ENCODE results near the gene IRGQ.

IRGQ gene

DNA sequence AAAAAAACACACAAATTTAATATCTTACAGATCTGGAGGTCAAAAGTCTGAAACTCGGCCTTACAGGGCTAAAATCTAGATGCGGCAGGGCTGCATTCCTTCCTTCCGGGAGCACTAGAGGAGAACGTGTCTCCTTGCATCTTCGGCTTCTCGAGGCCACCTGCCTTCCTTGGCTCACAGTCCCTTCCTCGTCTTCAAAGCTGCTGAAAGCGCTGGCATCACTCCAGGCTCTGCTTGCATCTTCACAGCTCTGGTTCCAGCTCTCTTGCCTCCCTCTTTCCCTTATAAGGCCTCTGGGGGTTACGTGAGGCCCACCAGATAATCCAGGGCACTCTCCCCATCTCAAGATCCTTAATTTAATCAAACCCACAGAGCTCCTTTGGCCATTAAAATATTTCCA is 31.1 kb downstream of the IRGQ start:
- no peak for DNase-seq
- Histone ChIP-seq H2BK12ac (ENCODE audit: low read length in 2 of 2) (no peak overlapping the region), H4K91ac (ENCODE audit: low read length) (no peak overlapping the region), H3K27me3 (ENCODE audit: control insufficient read depth in 1 of 2, insufficient read depth in 1 of 2, low read length in 2 of 2) (no peaks in the 10 kb centered on the region), H3K14ac (ENCODE audit: low read length in 2 of 2) (no peak overlapping the region), H3K4ac (ENCODE audit: low read depth in 1 of 2, low read length in 2 of 2) (no peak overlapping the region), H2BK15ac (ENCODE audit: low read depth, poor library complexity, severe bottlenecking) (no peak overlapping the region), H3K27ac (ENCODE audit: low read length, poor library complexity, severe bottlenecking) (no peak overlapping the region), H3K23ac (ENCODE audit: low read length in 2 of 2) (no peak overlapping the region), H3K9ac (ENCODE audit: low read length) (no peak overlapping the region), H3K18ac (ENCODE audit: low read depth in 1 of 2, low read length in 2 of 2) (no peak overlapping the region), H2BK5ac (ENCODE audit: low read depth, low read length, poor library complexity, severe bottlenecking) (no peak overlapping the region), H3K36me3 (ENCODE audit: control insufficient read depth in 1 of 2, insufficient read depth in 2 of 2, low read depth in 1 of 2, low read length in 2 of 2) (peaks cover 4 to 16% of the 10 kb centered on the region in 2 experiments), H3K79me1 (replicated peaks; ENCODE audit: low read length, poor library complexity, severe bottlenecking) (peaks cover 14% of the 10 kb centered on the region), H2BK120ac (ENCODE audit: low read depth, low read length) (no peak overlapping the region), H3K9me3 (ENCODE audit: control insufficient read depth, low read length) (no peaks in the 10 kb centered on the region), H3K4me1 (ENCODE audit: control insufficient read depth, insufficient read depth, low read depth, low read length) (peaks cover 18% of the 10 kb centered on the region), H3K4me2 (ENCODE audit: low read length, poor library complexity, severe bottlenecking) (no peak overlapping the region), H2AFZ (ENCODE audit: low read depth, low read length) (no peak overlapping the region), H4K8ac (ENCODE audit: low read length) (no peak overlapping the region), H2AK5ac (ENCODE audit: low read length, severe bottlenecking) (no peak overlapping the region), H3K4me3 (ENCODE audit: insufficient read depth in 1 of 2, low read depth in 1 of 2, low read length in 2 of 2) (no peak overlapping the region)
- 96% methylated on average over 9 of the region's 9 CpGs for WGBS

DNA sequence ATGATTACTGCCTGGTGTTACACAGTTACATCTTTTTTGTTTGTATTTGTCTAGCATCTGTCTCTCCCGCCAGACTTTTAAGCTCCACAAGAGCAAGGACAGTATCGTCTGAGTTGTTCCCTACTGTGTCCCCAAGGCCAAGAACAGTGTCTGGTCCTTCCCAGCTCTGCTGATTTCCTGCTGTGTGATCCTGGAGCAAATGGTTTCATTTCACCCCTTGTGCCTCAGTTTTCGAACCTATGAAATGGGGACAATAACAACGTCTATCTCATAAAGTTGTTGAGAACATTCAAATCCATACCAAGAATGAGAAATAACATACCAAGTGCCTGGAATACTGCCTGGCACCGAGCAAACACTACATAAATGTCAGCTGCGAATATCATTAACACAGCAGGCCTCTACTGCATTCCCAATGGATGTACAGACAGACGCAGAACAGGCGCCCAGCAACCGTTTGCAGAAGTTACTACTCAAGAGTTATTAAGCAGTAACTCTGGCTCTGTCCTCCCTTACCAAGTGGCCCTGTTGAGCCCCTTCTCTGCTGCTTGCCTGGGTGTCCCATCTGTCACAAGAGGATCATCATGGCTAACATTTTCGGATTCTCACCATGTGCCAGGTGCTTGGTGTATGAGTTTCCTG is 32.0 kb downstream of the IRGQ start:
- no peak overlapping the region for H3K9ac ChIP-seq (ENCODE audit: low read length)
- no peak overlapping the region for H3K4me3 ChIP-seq (ENCODE audit: insufficient read depth in 1 of 2, low read depth in 1 of 2, low read length in 2 of 2)
- no peak overlapping the region for H3K4me2 ChIP-seq (ENCODE audit: low read length, poor library complexity, severe bottlenecking)
- DNase-seq: no peak
- H3K27me3 ChIP-seq (ENCODE audit: control insufficient read depth in 1 of 2, insufficient read depth in 1 of 2, low read length in 2 of 2): no peaks in the 10 kb centered on the region
- no peak overlapping the region for H3K18ac ChIP-seq (ENCODE audit: low read depth in 1 of 2, low read length in 2 of 2)
- no peak overlapping the region for H2AK5ac ChIP-seq (ENCODE audit: low read length, severe bottlenecking)
- no peak overlapping the region for H3K4ac ChIP-seq (ENCODE audit: low read depth in 1 of 2, low read length in 2 of 2)
- H3K23ac ChIP-seq (ENCODE audit: low read length in 2 of 2): no peak overlapping the region
- no peak overlapping the region for H2AFZ ChIP-seq (ENCODE audit: low read depth, low read length)
- peaks cover 4 to 18% of the 10 kb centered on the region in 2 experiments for H3K36me3 ChIP-seq (ENCODE audit: control insufficient read depth in 1 of 2, insufficient read depth in 2 of 2, low read depth in 1 of 2, low read length in 2 of 2)
- H2BK120ac ChIP-seq (ENCODE audit: low read depth, low read length): no peak overlapping the region
- no peak overlapping the region for H4K91ac ChIP-seq (ENCODE audit: low read length)
- H3K9me3 ChIP-seq (ENCODE audit: control insufficient read depth, low read length): no peaks in the 10 kb centered on the region
- H3K14ac ChIP-seq (ENCODE audit: low read length in 2 of 2): no peak overlapping the region
- no peak overlapping the region for H2BK5ac ChIP-seq (ENCODE audit: low read depth, low read length, poor library complexity, severe bottlenecking)
- peaks cover 18% of the 10 kb centered on the region for H3K4me1 ChIP-seq (ENCODE audit: control insufficient read depth, insufficient read depth, low read depth, low read length)
- H2BK12ac ChIP-seq (ENCODE audit: low read length in 2 of 2): no peak overlapping the region
- WGBS: 90% methylated on average over 10 of the region's 10 CpGs
- no peak overlapping the region for H4K8ac ChIP-seq (ENCODE audit: low read length)
- H2BK15ac ChIP-seq (ENCODE audit: low read depth, poor library complexity, severe bottlenecking): no peak overlapping the region
- H3K79me1 ChIP-seq (replicated peaks; ENCODE audit: low read length, poor library complexity, severe bottlenecking): peaks cover 14% of the 10 kb centered on the region
- H3K27ac ChIP-seq (ENCODE audit: low read length, poor library complexity, severe bottlenecking): no peak overlapping the region

DNA sequence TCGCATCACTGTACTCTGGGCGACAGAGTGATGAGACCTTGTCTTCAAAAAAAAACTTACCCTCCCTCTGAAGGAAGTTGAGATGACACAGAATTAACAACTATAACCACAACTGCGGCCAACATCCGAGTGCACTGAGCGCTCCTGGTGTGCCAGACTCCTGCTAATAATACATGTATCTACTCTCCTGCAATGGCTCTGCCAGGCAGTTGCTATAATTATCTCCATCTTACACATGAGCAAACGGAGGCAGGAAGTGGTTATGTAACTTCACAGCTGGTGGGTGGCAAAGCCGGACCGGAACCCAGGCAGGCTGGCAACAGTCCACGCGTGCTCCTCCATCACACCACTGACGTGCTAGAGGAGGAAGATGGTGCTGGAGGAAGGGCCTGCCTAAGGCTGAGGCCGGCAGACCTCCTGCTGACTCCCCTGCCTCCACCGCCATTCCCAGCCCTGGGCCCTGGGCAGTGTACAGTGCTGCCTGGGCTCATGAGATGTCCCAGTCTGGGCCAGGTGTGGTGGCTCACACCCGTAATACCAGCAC is 33.2 kb downstream of the IRGQ start:
- Histone ChIP-seq H3K4me3 (ENCODE audit: insufficient read depth in 1 of 2, low read depth in 1 of 2, low read length in 2 of 2) (no peak overlapping the region), H2AK5ac (ENCODE audit: low read length, severe bottlenecking) (no peak overlapping the region), H2BK15ac (ENCODE audit: low read depth, poor library complexity, severe bottlenecking) (no peak overlapping the region), H3K27ac (ENCODE audit: low read length, poor library complexity, severe bottlenecking) (peak overlapping the region; percentile 78), H3K4me1 (ENCODE audit: control insufficient read depth, insufficient read depth, low read depth, low read length) (peaks cover 18% of the 10 kb centered on the region), H2BK12ac (ENCODE audit: low read length in 2 of 2) (peak overlapping the region in 1 of 2 experiments; percentile 3), H3K4me2 (ENCODE audit: low read length, poor library complexity, severe bottlenecking) (no peak overlapping the region), H3K27me3 (ENCODE audit: control insufficient read depth in 1 of 2, insufficient read depth in 1 of 2, low read length in 2 of 2) (no peaks in the 10 kb centered on the region), H2BK5ac (ENCODE audit: low read depth, low read length, poor library complexity, severe bottlenecking) (no peak overlapping the region), H2BK120ac (ENCODE audit: low read depth, low read length) (no peak overlapping the region), H3K14ac (ENCODE audit: low read length in 2 of 2) (peak overlapping the region in 1 of 2 experiments; percentile 78), H3K4ac (ENCODE audit: low read depth in 1 of 2, low read length in 2 of 2) (no peak overlapping the region), H4K91ac (ENCODE audit: low read length) (peak overlapping the region; percentile 12), H3K9ac (ENCODE audit: low read length) (no peak overlapping the region), H3K23ac (ENCODE audit: low read length in 2 of 2) (no peak overlapping the region), H3K9me3 (ENCODE audit: control insufficient read depth, low read length) (no peaks in the 10 kb centered on the region), H3K18ac (ENCODE audit: low read depth in 1 of 2, low read length in 2 of 2) (peak overlapping the region in 1 of 2 experiments; percentile 81), H3K36me3 (ENCODE audit: control insufficient read depth in 1 of 2, insufficient read depth in 2 of 2, low read depth in 1 of 2, low read length in 2 of 2) (peaks cover 8 to 23% of the 10 kb centered on the region in 2 experiments), H4K8ac (ENCODE audit: low read length) (no peak overlapping the region), H2AFZ (ENCODE audit: low read depth, low read length) (no peak overlapping the region), H3K79me1 (replicated peaks; ENCODE audit: low read length, poor library complexity, severe bottlenecking) (peaks cover 10% of the 10 kb centered on the region)
- DNase-seq: peak; percentile 88
- WGBS: 64% methylated on average over 14 of the region's 14 CpGs

DNA sequence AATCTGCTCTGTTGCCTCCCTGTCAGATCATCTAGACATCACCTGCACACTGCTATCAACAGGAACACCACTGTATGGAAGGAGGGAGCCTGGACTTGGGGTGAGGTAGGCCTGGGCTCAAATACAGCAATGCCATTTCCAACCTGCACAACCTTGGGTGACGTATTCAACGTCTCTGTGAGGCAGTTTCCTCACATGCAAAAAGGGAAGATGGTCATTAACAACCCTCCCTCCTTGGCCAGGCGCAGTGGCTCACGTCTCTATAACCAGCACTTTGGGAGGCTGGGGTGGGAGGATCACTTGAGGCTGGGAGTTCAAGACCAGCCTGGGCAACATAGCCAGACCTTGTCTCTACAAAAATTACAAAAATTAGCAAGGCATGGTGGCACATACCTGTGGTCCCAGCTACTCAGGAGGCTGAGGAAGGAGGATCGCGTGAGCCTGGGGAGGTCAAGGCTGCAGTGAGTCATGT is 33.7 kb downstream of the IRGQ start:
- Histone ChIP-seq H2BK120ac (ENCODE audit: low read depth, low read length) (no peak overlapping the region), H3K14ac (ENCODE audit: low read length in 2 of 2) (no peak overlapping the region), H3K79me1 (replicated peaks; ENCODE audit: low read length, poor library complexity, severe bottlenecking) (peaks cover 10% of the 10 kb centered on the region), H2BK5ac (ENCODE audit: low read depth, low read length, poor library complexity, severe bottlenecking) (no peak overlapping the region), H3K4me2 (ENCODE audit: low read length, poor library complexity, severe bottlenecking) (no peak overlapping the region), H2AFZ (ENCODE audit: low read depth, low read length) (no peak overlapping the region), H3K4me1 (ENCODE audit: control insufficient read depth, insufficient read depth, low read depth, low read length) (peaks cover 18% of the 10 kb centered on the region), H3K9ac (ENCODE audit: low read length) (no peak overlapping the region), H3K4ac (ENCODE audit: low read depth in 1 of 2, low read length in 2 of 2) (no peak overlapping the region), H3K27me3 (ENCODE audit: control insufficient read depth in 1 of 2, insufficient read depth in 1 of 2, low read length in 2 of 2) (no peaks in the 10 kb centered on the region), H4K91ac (ENCODE audit: low read length) (peak overlapping the region; percentile 59), H3K23ac (ENCODE audit: low read length in 2 of 2) (no peak overlapping the region), H3K36me3 (ENCODE audit: control insufficient read depth in 1 of 2, insufficient read depth in 2 of 2, low read depth in 1 of 2, low read length in 2 of 2) (peaks cover 9 to 23% of the 10 kb centered on the region in 2 experiments), H2BK15ac (ENCODE audit: low read depth, poor library complexity, severe bottlenecking) (no peak overlapping the region), H3K9me3 (ENCODE audit: control insufficient read depth, low read length) (no peaks in the 10 kb centered on the region), H3K4me3 (ENCODE audit: insufficient read depth in 1 of 2, low read depth in 1 of 2, low read length in 2 of 2) (no peak overlapping the region), H2AK5ac (ENCODE audit: low read length, severe bottlenecking) (peak overlapping the region; percentile 37), H4K8ac (ENCODE audit: low read length) (no peak overlapping the region), H3K27ac (ENCODE audit: low read length, poor library complexity, severe bottlenecking) (peak overlapping the region; percentile 78), H3K18ac (ENCODE audit: low read depth in 1 of 2, low read length in 2 of 2) (peak overlapping the region in 1 of 2 experiments; percentile 51), H2BK12ac (ENCODE audit: low read length in 2 of 2) (peak overlapping the region in 1 of 2 experiments; percentile 23)
- WGBS: 91% methylated on average over 6 of the region's 6 CpGs
- DNase-seq: no peak

All from mesenchymal stem cell (in vitro differentiated cells and primary cell).